ENCODE results near the gene ADAMTS2.

ADAMTS2 gene

DNA sequence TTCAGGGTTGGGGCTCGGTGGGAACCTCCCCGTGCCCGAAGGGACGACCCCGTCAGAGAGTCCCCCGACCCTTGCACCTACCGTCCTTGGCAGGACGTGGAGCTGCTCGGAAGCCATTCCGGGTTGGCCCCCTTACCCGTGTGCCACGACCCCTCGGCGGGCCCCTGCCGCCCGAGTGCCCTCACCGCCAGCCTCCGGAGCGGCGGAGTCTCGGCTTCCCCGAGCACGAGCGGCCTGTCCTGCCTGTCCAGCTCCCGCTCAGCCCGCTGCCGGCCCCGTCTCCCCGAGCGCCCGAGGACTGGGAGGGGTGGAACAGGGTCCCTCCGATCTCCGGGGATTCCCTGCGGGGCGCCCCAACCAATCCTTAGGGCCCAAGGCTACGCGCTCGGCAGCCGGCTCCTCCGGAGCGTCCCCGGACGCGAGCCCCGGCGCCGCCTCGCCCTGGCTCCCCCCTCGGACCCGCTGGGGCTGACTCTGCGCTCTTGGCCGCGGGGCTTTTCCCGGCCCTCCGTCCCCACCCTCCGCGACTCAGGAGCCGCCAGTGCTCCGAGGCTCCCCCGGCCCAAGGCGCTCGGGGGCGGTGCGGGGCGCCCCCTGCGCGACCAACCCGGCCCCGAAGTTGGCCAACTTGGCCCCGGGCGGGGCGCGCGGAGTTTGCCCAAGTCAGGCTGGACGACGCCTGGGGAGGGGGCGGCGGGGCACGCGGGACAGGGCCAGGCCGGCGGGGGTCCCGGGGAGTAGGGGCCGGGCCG lies 654 bp downstream of the ADAMTS2 start:
- in situ Hi-C loops (cut with MboI; ENCODE audit: low pct_unique_long_range_greater_than_20kb, low sequenced_read_pairs, unreplicated experiment) = no loop called here
- TF ChIP-seq, protein P1, sequence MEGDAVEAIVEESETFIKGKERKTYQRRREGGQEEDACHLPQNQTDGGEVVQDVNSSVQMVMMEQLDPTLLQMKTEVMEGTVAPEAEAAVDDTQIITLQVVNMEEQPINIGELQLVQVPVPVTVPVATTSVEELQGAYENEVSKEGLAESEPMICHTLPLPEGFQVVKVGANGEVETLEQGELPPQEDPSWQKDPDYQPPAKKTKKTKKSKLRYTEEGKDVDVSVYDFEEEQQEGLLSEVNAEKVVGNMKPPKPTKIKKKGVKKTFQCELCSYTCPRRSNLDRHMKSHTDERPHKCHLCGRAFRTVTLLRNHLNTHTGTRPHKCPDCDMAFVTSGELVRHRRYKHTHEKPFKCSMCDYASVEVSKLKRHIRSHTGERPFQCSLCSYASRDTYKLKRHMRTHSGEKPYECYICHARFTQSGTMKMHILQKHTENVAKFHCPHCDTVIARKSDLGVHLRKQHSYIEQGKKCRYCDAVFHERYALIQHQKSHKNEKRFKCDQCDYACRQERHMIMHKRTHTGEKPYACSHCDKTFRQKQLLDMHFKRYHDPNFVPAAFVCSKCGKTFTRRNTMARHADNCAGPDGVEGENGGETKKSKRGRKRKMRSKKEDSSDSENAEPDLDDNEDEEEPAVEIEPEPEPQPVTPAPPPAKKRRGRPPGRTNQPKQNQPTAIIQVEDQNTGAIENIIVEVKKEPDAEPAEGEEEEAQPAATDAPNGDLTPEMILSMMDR (IDR thresholded peaks at IDR 0.05; ENCODE audit: extremely low read depth, insufficient read depth, missing control alignments) = no peak
- DNase-seq (ENCODE audit: low spot score) = no peak

GRCh38 chr5:179343719-179344430 lies 1.4 kb downstream of the ADAMTS2 start:
- TF ChIP-seq, protein P1 (IDR thresholded peaks at IDR 0.05; ENCODE audit: extremely low read depth, insufficient read depth, missing control alignments) = peak; percentile 7
- no peak for DNase-seq (ENCODE audit: low spot score)
- in situ Hi-C loops (cut with MboI; ENCODE audit: low pct_unique_long_range_greater_than_20kb, low sequenced_read_pairs, unreplicated experiment) = no loop called here

DNA sequence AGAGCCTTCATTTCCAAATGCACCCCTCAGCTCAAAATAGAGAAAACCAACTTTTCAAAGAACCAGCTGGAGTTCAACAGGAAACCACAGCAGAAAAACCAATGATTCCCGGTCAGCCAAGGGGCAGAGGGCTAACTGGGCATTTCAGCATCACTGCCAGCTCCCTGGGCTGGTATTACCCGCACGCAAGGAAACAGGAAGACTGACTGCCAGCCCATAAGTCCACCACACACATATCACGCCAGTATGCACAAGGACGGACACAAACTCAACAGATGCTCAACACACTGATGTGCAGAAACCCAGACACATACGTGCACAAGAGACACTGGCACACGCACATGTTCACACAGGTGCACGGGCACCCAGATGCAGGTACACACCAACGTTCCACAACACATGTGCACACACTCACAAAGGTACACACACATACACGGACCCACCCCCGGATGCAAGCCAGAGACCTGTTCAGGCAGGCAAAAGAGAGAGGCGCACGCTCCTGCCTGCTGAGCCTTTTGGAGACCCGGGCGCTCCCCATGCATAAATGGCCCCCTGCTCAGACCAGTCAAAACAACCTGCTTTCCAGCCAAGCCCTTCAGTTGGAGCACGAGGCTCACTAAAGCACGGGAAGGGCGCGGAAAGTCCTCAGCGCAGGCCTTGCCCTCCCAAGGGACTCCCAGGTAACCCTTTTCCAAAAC lies 2.1 kb downstream of the ADAMTS2 start:
- no peak for DNase-seq (ENCODE audit: low spot score)
- in situ Hi-C loops (cut with MboI; ENCODE audit: low pct_unique_long_range_greater_than_20kb, low sequenced_read_pairs, unreplicated experiment) = no loop called here

DNA sequence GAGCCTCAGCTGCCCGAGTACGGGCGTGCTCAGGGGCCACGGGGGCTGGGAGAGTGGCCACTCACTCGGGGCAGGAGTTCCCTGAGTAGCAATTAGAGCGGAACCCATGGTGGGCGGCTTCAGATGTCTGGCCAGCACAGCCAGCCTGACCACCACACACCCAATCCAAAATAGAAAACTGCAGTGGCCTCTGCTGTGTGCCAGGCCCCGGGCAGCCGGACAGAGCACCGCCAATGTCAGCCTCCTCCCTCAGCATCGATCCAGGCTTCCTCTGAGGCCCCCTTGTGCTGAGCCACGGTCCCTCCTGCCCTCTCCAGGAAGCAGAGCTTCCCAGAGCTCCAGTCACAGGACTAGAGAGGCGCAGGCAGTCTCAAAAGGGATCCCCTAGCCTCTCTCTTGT lies 2.7 kb downstream of the ADAMTS2 start:
- in situ Hi-C loops (cut with MboI; ENCODE audit: low pct_unique_long_range_greater_than_20kb, low sequenced_read_pairs, unreplicated experiment) = no loop called here
- TF ChIP-seq, protein P1 (IDR thresholded peaks at IDR 0.05; ENCODE audit: extremely low read depth, insufficient read depth, missing control alignments) = no peak
- no peak for DNase-seq (ENCODE audit: low spot score)

More for the DNA sequence above, 2.1 kb downstream of the ADAMTS2 start:
- TF ChIP-seq, protein P1 (IDR thresholded peaks at IDR 0.05; ENCODE audit: extremely low read depth, insufficient read depth, missing control alignments) = no peak

DNA sequence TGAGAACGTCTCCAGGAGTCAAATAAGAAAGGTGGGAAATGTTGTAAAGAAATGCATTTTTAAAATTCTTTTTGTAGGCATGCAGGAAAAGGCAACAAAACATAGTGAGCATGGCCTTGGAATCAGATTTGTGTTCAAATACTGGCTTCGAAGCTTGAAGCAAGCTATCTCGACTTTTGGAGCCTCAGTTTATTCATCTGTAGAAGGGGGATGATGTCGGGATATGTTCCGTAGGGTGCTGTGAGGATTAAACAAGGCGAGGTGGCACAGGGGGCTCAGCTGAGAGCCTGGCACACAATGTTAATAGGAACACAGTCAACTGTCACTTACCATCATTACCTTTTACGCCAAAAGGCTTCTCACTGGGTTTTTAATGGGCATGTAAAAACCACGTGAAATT lies 4.8 kb downstream of the ADAMTS2 start:
- TF ChIP-seq, protein P1 (IDR thresholded peaks at IDR 0.05; ENCODE audit: extremely low read depth, insufficient read depth, missing control alignments) = no peak
- in situ Hi-C loops (cut with MboI; ENCODE audit: low pct_unique_long_range_greater_than_20kb, low sequenced_read_pairs, unreplicated experiment) = no loop called here
- DNase-seq (ENCODE audit: low spot score) = no peak

DNA sequence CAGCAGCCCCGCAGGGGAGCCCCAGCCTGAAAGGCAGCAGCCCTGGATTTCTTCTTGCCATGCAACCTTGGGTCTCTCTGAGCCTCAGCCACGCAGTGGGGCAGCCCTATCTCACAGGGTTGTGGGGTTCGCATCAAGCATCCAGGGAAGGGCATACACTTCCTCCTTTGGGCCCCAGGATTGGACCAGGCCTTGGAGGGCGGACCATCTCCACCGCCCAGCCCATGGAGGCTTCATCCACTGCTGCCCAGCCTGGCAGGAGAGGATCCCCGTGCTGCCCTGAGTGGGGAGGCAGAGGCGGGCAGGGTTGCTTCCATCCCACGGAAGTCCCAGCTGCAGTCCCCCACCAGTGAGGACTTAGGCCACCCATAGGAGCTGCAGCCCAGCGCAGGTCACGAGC lies 5.3 kb downstream of the ADAMTS2 start:
- TF ChIP-seq, protein P1 (IDR thresholded peaks at IDR 0.05; ENCODE audit: extremely low read depth, insufficient read depth, missing control alignments) = no peak
- in situ Hi-C loops (cut with MboI; ENCODE audit: low pct_unique_long_range_greater_than_20kb, low sequenced_read_pairs, unreplicated experiment) = no loop called here
- no peak for DNase-seq (ENCODE audit: low spot score)

Measured in GM13977 (cell line).